ENCODE measurements around the gene ADAMTS15. TPM values are rescaled to one million over a fixed set of nuclear protein-coding genes. Genes with fewer than 3 reads are reported as not detected.

The ADAMTS15 gene
- total and polyA plus RNA-seq, 12 donors = 0.68 to 3.7 (median 2.2) TPM

GRCh38 chr11:130511765-130512164 is 63.3 kb downstream of the ADAMTS15 start:
- 89 to 98% (median 93%) methylated on average over 2 of the region's 2 CpGs for WGBS, 4 donors
- no peaks in the 10 kb centered on the region for H3K27me3 ChIP-seq
- TF ChIP-seq CTCF (IDR thresholded peaks at IDR 0.05) (no peak), POLR2A (IDR thresholded peaks at IDR 0.05) (no peak)
- no peaks in the 10 kb centered on the region for H3K36me3 ChIP-seq (replicated peaks in 1 of 2)
- no peak for DNase-seq
- no peaks in the 10 kb centered on the region for H3K9me3 ChIP-seq (replicated peaks in 1 of 3)
- H3K4me3 ChIP-seq = no peak overlapping the region
- H3K27ac ChIP-seq = no peak overlapping the region
- intact Hi-C loops (cut with DNase I) = no loop called here
- H3K4me1 ChIP-seq (replicated peaks in 1 of 2) = no peaks in the 10 kb centered on the region

DNA sequence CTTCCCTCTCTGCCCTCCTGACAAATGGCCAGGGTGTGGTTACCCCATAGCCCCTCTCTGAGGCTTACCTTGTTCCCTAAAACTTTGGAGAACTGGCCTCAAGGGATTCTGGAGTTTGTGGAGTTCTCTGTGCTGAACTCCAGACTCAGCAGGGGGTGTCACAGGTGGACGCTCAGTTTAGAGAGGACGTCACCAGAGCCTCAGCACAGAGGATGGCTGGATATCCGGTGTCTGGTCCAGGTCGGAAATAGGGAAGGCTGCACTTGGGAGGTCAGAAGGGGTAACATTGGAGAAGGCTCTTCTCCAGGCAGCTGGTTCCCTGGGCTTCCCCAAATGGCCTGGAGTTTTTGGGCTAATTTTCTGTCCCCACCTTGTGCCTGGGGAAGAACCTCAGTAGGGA is 64.2 kb downstream of the ADAMTS15 start:
- intact Hi-C loops (cut with DNase I) = no loop called here
- TF ChIP-seq CTCF (IDR thresholded peaks at IDR 0.05) (no peak), POLR2A (IDR thresholded peaks at IDR 0.05) (no peak)
- H3K9me3 ChIP-seq (replicated peaks in 1 of 3) = no peaks in the 10 kb centered on the region
- H3K4me3 ChIP-seq = no peak overlapping the region
- DNase-seq = no peak
- no peak overlapping the region for H3K27ac ChIP-seq
- 80 to 100% (median 97%) methylated on average over 1 to 4 of the region's 4 CpGs for WGBS, 4 donors
- no peaks in the 10 kb centered on the region for H3K36me3 ChIP-seq (replicated peaks in 1 of 2)
- H3K27me3 ChIP-seq = no peaks in the 10 kb centered on the region
- H3K4me1 ChIP-seq (replicated peaks in 1 of 2) = no peaks in the 10 kb centered on the region

DNA sequence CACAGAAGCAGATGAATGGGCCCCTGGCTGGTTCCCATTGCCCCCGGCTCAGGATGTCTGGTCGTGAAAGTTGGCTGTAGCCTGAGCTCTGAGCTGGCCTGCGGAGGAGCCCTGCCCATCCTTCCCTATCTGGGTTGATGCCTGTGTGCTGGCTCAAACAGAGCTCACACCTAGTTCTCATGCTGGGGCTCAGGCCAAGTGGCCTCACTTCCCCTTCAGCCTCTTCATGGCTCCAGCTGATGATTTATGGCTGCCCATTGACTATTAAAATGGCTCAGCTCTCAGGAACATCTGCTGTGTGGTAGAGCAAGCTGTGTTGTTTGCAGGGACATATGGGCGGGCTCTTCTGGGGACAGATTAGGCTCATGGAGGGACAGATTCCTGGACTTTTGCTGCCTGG is 64.7 kb downstream of the ADAMTS15 start:
- WGBS, 4 donors = 28 to 60% (median 51%) methylated on average over 1 to 4 of the region's 4 CpGs
- H3K36me3 ChIP-seq (replicated peaks in 1 of 2) = no peaks in the 10 kb centered on the region
- TF ChIP-seq CTCF (IDR thresholded peaks at IDR 0.05) (no peak), POLR2A (IDR thresholded peaks at IDR 0.05) (no peak)
- H3K4me1 ChIP-seq (replicated peaks in 1 of 2) = no peaks in the 10 kb centered on the region
- H3K27ac ChIP-seq = no peak overlapping the region
- no peaks in the 10 kb centered on the region for H3K9me3 ChIP-seq (replicated peaks in 1 of 3)
- no peak overlapping the region for H3K4me3 ChIP-seq
- no peaks in the 10 kb centered on the region for H3K27me3 ChIP-seq
- intact Hi-C loops (cut with DNase I) = no loop called here
- DNase-seq = no peak

- Histone ChIP-seq H3K9me3 (replicated peaks in 1 of 3) (no peaks in the 10 kb centered on the region), H3K27ac (no peak overlapping the region), H3K4me1 (replicated peaks in 1 of 2) (no peaks in the 10 kb centered on the region), H3K36me3 (replicated peaks in 1 of 2) (no peaks in the 10 kb centered on the region), H3K27me3 (no peaks in the 10 kb centered on the region), H3K4me3 (no peak overlapping the region)
- intact Hi-C loops (cut with DNase I) = no loop called here
- DNase-seq = no peak
- TF ChIP-seq POLR2A (IDR thresholded peaks at IDR 0.05) (no peak), CTCF (IDR thresholded peaks at IDR 0.05) (no peak)
Observed at GRCh38 chr11:130514316-130514715, 65.9 kb downstream of the ADAMTS15 start.
